GM19324 (cell line): ENCODE data around the gene GALR3.
"Not testable (repeated sequence)": the region's sequence is repeated elsewhere in the genome, so short reads cannot be mapped to it uniquely, and the experiment has no call there.

ENCODE experiments used
- ATAC-seq: cut with Tn5 transposase; IDR thresholded peaks from one replicate; pipeline ENCODE4 v1.9.1; 2021; ENCODE audit warnings: mild to moderate bottlenecking, moderate library complexity; ENCODE audit not compliant: unreplicated experiment, low FRiP score

Gene GALR3, protein sequence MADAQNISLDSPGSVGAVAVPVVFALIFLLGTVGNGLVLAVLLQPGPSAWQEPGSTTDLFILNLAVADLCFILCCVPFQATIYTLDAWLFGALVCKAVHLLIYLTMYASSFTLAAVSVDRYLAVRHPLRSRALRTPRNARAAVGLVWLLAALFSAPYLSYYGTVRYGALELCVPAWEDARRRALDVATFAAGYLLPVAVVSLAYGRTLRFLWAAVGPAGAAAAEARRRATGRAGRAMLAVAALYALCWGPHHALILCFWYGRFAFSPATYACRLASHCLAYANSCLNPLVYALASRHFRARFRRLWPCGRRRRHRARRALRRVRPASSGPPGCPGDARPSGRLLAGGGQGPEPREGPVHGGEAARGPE

DNA sequence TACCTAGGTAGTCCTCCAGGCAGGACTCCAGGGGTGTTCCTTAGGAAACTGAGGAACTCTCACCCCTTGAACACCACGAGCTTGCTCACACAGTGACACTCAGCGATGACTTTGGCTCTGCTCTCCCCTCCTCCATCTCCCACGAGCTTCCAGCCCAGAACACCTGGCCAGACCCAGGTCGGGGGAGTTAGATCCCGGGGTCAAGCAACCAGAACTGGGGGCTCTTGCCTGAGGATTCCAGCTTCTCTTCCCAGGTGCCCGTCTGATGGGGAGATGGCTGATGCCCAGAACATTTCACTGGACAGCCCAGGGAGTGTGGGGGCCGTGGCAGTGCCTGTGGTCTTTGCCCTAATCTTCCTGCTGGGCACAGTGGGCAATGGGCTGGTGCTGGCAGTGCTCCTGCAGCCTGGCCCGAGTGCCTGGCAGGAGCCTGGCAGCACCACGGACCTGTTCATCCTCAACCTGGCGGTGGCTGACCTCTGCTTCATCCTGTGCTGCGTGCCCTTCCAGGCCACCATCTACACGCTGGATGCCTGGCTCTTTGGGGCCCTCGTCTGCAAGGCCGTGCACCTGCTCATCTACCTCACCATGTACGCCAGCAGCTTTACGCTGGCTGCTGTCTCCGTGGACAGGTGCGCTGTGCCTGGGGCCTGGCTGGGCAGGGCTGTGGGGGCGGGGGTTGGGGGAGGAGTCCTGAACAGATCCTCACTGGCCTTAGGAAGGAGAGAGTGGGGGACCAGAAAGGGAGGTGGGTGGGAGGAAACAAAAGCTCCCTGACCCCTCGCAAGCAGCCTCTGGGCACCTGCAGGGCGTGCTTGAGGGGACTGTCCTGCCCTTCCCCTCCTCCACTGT is at the start of gene GALR3:
Gene GALR3 (plus strand): TSS at position 249 of the 852 bp plus-strand sequence. CDS start 25 bp downstream, at position 274.
- ATAC-seq = no peak

DNA sequence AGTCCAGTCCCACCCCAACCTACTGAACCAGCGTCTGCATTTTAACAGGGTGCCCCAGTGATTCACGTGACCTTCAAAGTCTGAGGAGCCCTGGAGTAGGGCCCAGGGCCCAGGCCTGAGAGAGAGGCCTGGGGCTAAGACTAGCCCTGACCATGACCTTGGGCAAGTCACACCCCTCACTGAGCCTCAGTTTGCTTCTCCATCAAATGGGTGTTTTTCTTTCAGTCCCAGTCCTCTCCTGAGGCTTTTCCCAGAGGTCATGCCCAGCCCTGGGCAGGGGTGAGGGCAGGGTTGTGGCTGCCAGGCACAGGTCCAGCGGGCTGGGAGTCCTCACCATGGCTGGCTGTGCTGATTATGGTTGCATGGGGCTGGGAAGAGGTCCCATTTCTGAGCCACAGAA is 48.5 kb upstream of the GALR3 start:
- ATAC-seq = no peak

DNA sequence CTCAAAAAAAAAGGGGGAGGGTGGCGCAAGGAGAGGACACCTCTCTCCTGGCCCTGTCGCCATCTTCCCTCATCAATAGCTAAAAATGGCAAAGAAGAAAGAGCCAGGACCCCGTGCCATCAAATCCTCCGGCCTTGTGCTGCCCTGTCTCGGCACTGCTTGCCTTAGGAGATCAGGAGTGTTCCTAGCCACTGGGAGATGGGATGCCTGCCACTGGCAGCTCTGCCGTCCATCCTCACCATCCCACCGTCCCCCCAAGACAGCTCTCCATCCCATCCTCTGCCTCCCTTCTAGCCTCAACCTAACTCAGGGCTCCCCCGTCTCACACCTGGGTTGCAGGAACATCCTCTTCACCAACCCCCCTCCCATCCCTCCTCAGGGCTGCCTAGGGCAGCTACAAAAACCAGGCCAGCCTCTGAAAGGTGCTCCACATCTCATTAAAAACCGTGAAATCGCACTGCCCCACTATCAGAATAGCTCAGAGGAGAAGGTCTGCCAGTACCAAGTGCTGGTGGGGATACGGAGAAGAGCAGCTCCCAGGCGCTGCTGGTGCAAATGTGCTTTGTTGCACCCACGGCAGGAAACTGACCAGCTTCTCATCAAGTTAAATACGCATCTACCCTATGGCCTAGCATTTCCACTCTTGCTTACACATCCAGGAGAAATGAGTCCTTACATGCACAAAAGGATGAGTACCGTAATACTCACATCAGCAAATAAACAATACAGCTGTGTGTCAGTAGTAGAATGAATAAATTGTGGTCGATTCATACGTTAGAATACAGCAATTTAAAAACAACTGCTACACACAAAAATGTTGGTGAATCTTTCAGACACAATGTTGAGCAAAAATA is 47.2 kb upstream of the GALR3 start:
- ATAC-seq = no peak

DNA sequence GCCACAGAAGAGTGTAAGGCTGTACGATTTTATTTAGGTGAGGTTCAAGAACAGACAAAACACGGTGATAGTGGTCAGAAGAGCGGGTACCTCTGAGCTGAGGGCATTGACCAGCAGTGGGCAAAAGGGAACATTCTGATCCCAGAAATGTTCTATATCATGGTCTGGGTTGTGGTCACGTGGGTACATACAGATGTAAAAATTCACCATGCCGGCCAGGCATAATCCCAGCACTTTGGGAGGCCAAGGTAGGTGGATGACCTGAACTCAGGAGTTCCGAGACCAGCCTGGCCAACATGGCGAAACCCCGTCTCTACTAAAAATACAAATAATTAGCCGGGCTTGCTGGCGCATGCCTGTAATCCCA is 46.6 kb upstream of the GALR3 start:
- no peak for ATAC-seq

DNA sequence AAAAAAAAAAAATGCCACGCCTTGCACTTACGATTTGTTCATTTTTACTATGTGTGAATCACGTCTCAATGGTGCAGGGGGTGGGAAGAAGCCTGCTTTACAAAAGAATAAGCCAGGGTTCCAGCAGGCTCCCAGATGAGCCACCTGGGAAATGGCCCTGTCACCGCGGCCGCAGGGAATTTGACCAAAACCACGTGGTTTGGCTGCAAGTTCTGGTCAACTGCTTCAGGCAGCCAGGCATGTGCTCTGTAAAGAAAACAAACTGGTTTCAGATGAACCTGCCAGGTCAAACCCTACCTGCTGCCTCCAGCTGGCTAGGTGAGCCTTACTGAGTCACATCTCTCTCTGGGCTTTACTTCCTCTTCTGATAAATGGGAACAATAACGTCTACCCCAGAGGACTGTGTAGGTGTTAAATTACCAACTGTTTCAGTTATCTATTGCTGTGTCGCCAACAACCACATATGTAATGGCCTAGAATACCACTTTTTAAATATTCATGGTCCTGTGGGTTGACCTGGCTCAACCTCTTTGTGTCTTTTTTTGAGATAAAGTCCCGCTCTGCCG is 46.0 kb upstream of the GALR3 start:
- no peak for ATAC-seq

DNA sequence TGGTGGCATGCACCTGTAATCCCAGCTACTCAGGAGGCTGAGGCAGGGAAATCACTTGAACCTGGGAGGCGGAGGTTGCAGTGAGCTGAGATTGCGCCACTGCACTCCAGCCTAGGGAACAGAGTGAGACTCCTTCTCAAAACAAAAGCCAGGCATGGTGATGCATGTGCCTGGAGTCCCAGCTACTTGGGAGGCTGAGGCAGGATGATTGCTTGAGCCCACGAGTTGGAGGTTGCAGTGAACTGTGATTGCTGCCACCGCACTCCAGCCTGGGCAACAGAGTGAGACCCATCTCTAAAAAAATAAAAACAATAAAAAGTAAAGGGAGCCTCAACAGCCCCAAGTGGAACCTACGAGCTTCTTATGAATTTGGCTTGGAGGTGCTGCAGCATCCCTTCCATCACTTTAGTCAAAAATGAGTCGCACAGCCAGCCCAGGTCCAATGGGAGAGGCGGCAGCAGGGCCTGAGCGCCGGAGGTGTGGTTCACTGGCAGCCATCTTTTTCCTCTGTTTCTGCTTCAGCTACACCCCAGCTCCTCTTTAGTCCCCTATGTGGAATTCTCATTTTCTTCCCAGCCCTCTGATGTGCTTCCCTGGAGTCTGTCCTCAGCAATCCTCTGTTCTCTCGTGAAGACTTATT is 44.7 kb upstream of the GALR3 start:
- ATAC-seq = no peak

DNA sequence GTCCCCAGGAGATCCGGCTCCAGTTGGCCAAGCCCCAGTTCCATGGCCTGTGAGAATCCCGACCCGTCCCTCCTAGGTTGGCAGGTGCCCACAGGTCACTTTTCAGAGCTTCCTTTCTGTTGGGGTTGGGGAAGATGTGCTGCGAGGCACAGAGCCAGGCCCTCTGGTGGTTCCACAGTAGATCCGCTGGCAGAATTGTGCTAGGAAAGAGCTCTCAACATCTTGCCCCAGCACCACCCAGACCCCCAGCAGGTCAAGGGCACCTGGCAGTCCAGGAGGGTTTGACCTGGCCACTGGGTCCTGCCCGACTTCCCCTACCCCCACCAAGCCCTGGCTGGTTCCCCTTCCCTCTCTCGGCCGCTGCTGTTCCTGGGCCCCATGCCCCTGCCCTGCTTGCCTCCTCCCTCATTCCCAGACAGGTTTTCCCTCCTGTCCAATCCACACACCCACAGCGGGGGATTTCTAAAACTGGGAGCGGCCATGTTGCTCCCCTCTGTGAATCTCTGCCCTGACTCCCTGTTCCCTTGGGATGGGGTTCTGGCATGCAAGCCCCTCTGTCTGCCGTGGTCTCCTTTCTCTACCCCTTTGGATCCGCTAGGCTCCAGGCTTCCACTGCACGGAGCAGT is 41.6 kb upstream of the GALR3 start:
- no peak for ATAC-seq

DNA sequence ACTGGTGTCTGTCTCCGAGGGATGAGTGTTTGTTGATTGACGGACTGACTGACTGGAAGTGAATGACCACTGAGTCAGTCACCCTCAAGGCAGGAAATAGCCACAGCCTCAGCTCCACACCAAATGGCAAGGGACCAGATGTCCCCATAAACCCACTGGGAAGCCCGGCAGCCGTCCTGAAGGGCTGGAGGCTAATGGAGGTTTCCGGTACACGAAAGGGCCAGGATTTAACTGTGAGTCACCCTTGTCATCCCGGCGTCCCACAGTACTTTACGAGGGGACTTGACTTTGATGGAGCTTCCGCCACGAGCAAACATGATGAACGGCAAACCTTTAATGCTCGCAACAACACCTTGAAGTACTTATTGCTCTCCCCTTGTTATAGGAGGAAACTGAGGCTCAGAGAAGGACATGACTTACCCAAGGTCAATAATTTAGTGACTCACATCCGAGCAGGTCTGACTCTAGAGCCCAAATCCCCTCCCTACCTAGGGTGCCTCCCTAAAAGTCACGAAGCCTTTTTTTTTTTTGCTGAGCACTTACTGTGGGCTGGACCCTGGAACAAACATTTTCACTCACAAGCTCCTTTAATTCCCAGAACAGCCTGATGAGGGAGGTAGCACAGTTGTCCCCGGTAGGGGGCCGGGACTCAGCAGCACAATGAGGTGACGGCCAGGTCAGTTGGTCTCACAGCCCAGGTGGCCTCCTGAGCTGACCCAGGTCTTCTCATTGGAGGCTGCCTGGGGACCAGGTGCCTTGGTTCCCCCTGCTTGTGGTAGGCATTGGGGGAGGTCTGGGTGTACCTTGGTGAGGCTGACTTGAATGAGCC is 40.6 kb upstream of the GALR3 start:
- ATAC-seq = no peak

DNA sequence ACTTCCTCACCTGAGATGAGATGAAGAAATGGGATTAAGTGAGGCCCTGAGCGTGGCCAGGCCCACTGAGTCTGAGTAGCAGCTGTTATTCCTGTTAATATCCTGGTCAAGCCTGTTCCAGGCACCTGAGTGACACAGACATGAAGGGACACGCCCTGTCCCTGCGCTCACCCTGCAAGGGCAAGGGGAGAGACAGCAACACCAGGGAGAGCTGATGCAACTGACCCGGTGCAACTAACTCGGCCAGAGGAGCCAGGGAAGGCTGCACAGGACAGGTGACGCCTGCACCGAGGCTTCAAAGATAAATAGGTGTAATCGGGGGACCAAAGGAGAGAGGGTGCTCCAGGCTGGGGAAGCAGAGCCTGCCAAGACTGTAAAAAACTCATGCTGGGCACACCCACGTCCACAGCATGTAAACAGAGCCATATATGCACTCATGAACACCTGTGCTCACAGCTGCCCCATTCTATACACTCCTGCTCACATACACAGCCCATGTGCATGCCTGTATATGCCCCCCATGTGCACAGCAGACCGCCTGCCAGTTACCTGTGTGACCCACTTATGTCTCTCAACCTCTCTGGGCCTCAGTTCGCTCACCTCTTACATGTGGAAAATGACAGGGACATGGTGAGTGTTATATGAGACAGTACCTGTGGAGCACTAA is 38.2 kb upstream of the GALR3 start:
- ATAC-seq = no peak

DNA sequence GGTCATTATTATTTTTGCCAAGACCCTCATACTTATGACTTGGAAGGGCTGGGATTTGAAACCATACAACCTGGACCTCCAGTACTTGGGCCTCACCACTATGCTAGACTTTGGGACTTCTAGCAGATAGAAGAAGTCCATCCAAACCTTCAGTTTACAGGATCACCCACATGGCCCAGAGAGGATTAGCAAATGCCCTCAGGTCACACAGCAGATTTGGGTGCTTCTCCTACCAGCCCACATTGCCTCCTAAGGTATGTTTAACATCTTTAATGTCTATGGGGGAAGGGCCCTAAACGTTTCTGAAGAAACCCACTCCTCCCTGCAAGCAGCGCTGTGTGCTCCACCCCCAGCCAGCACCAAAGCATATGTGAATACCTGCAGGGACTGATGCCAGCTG is 32.9 kb upstream of the GALR3 start:
- ATAC-seq = no peak

DNA sequence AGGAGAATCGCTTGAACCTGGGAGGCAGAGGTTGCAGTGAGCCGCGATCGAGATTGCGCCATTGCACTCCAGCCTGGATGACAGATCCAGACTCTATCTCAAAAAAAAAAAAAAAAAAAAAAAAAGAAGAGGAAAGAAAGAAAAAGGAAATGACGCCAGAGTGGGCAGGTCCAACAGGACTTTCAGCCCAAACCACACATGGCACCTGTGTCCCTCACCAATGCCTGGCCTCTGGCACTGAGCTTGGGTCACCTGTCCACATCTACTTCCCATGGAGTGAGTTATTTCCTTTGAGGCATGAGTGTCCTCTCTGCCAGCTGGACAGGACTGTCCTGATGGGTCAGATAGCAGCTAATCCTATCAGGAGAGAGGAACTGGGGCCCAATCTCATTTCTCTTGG is 30.7 kb upstream of the GALR3 start:
- ATAC-seq = no peak

DNA sequence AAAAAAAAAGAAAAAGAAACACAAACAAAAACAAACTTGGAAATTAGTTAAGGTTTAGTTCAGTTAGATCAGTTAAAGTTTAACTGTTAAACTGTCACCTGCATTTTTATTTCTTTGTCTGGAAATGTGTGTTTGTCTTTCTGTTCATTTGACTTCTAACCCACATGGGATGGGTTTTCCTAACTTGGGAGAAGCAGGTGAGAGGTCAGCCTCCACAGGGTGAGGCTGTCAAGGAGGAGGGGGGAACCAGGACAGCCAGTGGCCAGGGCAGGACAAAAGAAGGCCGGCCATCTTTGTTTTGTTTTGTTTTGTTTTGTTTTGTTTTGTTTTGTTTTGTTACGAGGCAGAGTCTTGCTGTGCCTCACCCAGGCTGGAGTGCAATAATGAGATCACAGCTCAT is 28.8 kb upstream of the GALR3 start:
- ATAC-seq = no peak

DNA sequence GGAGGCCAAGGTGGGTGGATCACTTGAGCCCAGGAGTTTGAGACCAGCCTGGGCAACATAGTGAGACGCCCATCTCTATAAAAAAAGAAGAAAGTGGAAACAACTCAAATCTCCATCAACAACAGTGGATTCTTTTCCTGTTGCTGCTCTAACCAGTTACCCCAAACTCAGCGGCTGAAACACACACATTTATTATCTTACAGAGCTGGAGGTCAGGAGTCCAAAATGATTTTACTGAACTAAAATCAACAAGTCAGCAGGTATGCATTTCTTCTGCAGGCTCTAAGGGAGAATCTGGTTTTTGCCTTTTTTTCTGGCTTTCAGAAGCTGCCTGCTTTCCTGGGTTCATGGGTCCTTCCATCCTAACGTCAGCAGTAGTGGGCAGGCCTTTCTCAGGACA is 27.1 kb upstream of the GALR3 start:
- ATAC-seq = no peak

DNA sequence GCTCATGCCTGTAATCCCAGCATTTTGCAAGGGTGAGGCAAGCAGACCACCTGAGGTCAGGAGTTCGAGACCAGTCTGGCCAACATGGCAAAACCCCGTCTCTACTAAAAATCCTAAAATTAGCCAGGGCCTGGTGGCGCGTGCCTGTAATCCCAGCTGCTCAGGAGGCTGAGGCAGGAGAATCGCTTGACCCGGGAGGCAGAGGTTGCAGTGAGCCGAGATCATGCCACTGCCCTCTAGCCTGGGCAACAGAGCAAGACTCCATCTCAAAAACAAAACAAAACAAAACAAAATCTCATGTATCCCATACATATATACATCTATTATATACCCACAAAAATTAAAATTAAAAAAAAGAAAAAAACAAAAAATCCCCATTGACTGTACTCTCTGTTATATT is 25.9 kb upstream of the GALR3 start:
- not testable (repeated sequence) for ATAC-seq

DNA sequence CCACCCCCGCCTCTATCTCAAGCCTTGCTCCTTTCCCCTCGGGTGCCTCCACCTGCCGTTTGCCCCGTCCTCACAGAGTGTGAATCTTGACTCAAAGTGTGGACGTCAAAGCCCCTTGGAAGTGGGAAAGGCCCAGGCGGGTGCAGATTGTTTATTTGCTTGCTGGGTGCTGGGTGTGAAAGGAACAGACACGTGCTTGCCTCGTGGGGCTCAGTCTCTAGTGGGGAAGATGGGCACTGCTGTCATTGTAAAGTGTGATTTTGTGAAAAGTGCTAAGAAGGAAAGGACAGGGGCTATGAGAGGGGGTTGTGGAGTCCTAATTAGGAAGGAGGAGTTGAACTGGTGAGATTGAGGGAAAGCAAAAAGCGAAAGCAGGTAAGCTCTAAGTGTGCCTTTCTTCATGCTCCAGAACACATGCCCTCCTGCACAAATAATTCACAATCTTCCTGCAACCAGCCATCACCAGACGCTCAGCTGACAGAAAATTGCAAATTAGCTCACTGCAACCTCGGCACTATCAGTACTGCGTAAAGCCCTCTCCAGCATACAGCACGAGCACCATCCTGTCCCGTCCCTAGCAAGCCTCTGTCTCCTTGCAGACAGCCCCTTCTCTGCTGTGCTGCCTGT is 25.2 kb upstream of the GALR3 start:
- ATAC-seq = no peak

DNA sequence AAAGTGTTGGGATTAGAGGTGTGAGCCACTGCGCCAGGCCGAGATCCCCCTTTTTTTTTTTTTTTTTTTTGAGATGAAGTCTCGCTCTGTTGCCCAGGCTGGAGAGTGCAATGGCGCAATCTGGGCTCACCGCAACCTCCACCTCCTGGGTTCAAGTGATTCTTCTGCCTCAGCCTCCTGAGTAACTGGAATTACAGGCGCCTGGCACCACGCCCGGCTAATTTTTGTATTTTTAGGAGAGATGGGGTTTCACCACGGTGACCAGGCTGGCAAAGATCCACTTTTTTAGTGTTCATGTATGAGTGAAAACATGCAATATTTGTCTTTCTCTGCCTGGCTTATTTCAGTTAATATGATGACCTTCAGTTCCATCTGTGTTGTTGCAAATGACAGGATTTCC is 23.2 kb upstream of the GALR3 start:
- ATAC-seq = not testable (repeated sequence)

DNA sequence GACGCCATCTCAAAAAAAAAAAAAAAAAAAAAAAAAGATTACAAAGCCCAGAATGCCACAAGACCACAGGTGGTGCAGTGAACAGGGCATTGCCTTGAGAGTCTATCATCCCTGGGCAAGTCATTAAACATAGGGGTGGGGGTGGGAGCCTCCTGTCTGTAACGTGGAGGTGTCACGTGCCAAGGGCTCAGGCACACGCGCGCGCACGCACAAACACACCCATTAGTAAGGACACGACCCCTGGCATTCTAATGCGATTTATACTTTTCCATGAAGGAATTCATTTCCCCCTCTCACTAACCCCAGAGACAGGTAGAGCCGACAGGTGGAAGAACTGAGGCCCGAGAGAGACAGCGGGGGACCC is 21.3 kb upstream of the GALR3 start:
- no peak for ATAC-seq
